Fibroblast of lung (primary cell): ENCODE measurements around the gene FLYWCH2. TPM values are rescaled to one million over a fixed set of nuclear protein-coding genes. Genes with fewer than 3 reads are reported as not detected.

ENCODE experiments used
- DNase-seq, 2 donors: peaks; one replicate each; pipeline versions ENCODE4 v3.0.0 to v3.0.0-alpha.2; 2010; ENCODE audit warnings: low read depth in 2 of 2
- H2AFZ ChIP-seq: 2 replicates; pipeline ENCODE4 v1.5.1; 2012; ENCODE audit warnings: low read length, control low read depth, inconsistent platforms
- H3K27ac ChIP-seq: 2 replicates; pipeline ENCODE4 v1.5.1; 2011; ENCODE audit warnings: low read length, control low read depth; ENCODE audit not compliant: insufficient read depth
- H3K27me3 ChIP-seq: 2 replicates; pipeline ENCODE4 v1.5.1; 2011; ENCODE audit warnings: mild to moderate bottlenecking, low read length; ENCODE audit not compliant: control insufficient read depth, insufficient read depth
- H3K36me3 ChIP-seq: 2 replicates; pipeline ENCODE4 v1.5.1; 2011; ENCODE audit warnings: low read length; ENCODE audit not compliant: control insufficient read depth, insufficient read depth
- H3K4me1 ChIP-seq: 2 replicates; pipeline ENCODE4 v1.5.1; 2011; ENCODE audit warnings: low read length; ENCODE audit not compliant: control insufficient read depth, insufficient read depth; ENCODE audit errors: extremely low read depth
- H3K4me2 ChIP-seq: 2 replicates; pipeline ENCODE4 v1.5.1; 2011; ENCODE audit warnings: low read length, control low read depth; ENCODE audit not compliant: insufficient read depth; ENCODE audit errors: extremely low read depth
- H3K4me3 ChIP-seq, 4 experiments: fragments of 200-600 bp in 1 of 4; sonication (generic) in 1 of 4; replicated peaks in 1 of 4; 2 replicates each; pipeline ENCODE4 v1.5.1; 2011 to 2016; ENCODE audit warnings: low read length in 4 of 4, low read depth in 3 of 4, mild to moderate bottlenecking in 3 of 4, control low read depth in 2 of 4, inconsistent platforms in 1 of 4, mixed read lengths in 1 of 4; ENCODE audit not compliant: insufficient read depth in 1 of 4; ENCODE audit errors: control extremely low read depth in 1 of 4
- H3K79me2 ChIP-seq: 2 replicates; pipeline ENCODE4 v1.5.1; 2012; ENCODE audit warnings: mild to moderate bottlenecking, low read length, inconsistent platforms; ENCODE audit not compliant: control insufficient read depth, insufficient read depth
- H3K9ac ChIP-seq: 2 replicates; pipeline ENCODE4 v1.5.1; 2011; ENCODE audit warnings: mild to moderate bottlenecking, low read length, control low read depth; ENCODE audit not compliant: insufficient read depth
- H3K9me3 ChIP-seq: 2 replicates; pipeline ENCODE4 v1.5.1; 2012; ENCODE audit warnings: low read depth, low read length; ENCODE audit not compliant: control insufficient read depth, insufficient read depth
- H4K20me1 ChIP-seq: 2 replicates; pipeline ENCODE4 v1.5.1; 2011; ENCODE audit warnings: low read length; ENCODE audit not compliant: control insufficient read depth, insufficient read depth; ENCODE audit errors: extremely low read depth
- EZH2 ChIP-seq: IDR thresholded peaks from 2 replicates; pipeline ENCODE4 v1.5.1; 2012; ENCODE audit warnings: low read length, control low read depth, mild to moderate bottlenecking; ENCODE audit errors: missing control alignments
- polyA plus RNA-seq, 2 donors: library from polyadenylated mRNA; depleted of rRNA in 1 of 2; stranded (reverse) in 1 of 2; unstranded in 1 of 2; fragments of >200 nt; gene quantifications; 2 replicates each; pipeline ENCODE4 v1.2.1, GENCODE V29; 2011 to 2012; ENCODE audit warnings: missing spikeins in 1 of 2
- total RNA-seq: library from RNA; depleted of rRNA; stranded (reverse); fragments of >200 nt; gene quantifications from 2 replicates; pipeline ENCODE4 v1.2.1, GENCODE V29; 2014
- TF ChIP-seq, protein P1 (sequence below), 2 donors: IDR thresholded peaks in 1 of 2; conservative IDR thresholded peaks in 1 of 2; 1 replicate in 1 of 2; 2 replicates in 1 of 2; pipeline ENCODE4 v1.5.1; 2011 to 2012; ENCODE audit warnings: low read length in 2 of 2, control low read depth in 1 of 2, inconsistent platforms in 1 of 2, low read depth in 1 of 2, mild to moderate bottlenecking in 1 of 2

The FLYWCH2 gene
- total and polyA plus RNA-seq, 2 donors (not counting 1 experiment from before 2014, with no cell fraction given): 21.2 to 55.2 TPM

DNA sequence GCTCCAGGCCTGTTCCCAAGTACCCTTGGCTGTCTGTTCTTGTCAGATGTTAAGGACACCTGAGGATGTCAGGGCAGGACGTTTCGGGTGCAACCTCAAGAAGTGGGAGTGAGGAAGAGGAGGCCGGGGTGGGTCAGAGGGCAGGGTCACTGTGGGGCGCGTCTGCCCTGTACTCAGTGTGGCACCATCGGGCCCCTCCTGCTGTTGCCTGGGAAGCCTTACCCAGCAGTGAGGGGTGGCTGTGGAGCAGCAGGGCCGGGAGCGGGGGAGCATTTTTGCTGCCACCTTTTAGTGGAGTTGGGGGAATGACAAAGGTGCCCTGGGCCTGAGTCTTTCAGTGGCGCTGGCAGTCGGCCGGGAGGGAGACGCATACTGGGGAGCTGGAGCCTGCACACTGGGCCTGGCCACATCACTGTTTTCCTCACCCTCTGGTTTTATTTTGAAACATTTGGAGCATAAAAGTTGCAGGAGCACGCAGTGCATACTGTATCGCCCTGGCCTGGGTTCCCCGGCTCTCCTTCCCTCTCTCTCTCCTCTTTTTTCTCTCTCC, 17.6 kb downstream of the FLYWCH2 start:
- H3K27ac ChIP-seq: no peak overlapping the region
- no peak overlapping the region for H3K4me3 ChIP-seq
- H4K20me1 ChIP-seq: no peaks in the 10 kb centered on the region
- no peak overlapping the region for H3K4me2 ChIP-seq
- peaks cover 9% of the 10 kb centered on the region for H3K36me3 ChIP-seq
- H2AFZ ChIP-seq: no peak overlapping the region
- no peaks in the 10 kb centered on the region for H3K79me2 ChIP-seq
- TF ChIP-seq, protein P1, sequence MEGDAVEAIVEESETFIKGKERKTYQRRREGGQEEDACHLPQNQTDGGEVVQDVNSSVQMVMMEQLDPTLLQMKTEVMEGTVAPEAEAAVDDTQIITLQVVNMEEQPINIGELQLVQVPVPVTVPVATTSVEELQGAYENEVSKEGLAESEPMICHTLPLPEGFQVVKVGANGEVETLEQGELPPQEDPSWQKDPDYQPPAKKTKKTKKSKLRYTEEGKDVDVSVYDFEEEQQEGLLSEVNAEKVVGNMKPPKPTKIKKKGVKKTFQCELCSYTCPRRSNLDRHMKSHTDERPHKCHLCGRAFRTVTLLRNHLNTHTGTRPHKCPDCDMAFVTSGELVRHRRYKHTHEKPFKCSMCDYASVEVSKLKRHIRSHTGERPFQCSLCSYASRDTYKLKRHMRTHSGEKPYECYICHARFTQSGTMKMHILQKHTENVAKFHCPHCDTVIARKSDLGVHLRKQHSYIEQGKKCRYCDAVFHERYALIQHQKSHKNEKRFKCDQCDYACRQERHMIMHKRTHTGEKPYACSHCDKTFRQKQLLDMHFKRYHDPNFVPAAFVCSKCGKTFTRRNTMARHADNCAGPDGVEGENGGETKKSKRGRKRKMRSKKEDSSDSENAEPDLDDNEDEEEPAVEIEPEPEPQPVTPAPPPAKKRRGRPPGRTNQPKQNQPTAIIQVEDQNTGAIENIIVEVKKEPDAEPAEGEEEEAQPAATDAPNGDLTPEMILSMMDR (conservative IDR thresholded peaks at IDR 0.05 in 1 of 2, IDR thresholded peaks at IDR 0.05 in 1 of 2; ENCODE audit: low read depth in 1 of 2, low read length in 2 of 2): no peak
- no peak for TF ChIP-seq EZH2
- H3K9me3 ChIP-seq: no peaks in the 10 kb centered on the region
- no peaks in the 10 kb centered on the region for H3K27me3 ChIP-seq
- DNase-seq: no peak
- peaks cover 3% of the 10 kb centered on the region for H3K4me1 ChIP-seq
- H3K9ac ChIP-seq: no peak overlapping the region

DNA sequence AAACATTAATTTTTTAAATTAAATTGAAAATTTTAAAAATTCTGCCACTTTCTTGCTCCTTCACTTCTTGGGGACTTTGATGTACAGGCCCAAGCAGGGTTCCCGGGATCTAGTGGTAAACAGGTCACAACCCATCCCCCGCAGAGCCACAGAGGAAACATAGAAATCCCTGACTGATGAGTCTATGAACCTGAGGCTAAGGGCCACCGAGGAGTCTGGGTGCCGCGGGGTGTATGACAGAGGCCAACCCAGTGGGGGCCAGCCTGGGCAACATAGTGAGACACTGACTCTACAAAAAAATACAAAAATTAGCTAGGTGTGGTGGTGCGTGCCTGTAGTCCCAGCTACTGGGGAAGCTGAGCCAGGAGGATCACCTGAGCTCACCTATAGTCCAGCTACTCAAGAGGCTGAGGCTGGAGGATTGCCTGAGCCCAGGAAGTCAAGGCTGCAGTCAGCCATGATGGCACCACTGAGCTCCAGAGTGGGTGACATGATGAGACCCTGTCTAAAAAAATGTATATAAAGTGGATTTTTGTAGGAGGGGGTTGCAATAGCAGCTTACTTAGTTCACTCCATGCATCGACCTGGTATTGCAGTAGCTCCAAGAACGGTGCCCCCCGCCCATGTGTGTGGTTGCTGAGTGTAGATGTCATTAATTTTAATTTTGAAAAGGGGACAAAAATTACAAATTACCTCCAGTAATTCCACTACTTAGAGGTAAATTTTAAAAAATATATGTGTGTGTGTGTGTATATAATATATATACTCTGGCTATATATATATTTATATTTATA, 19.5 kb downstream of the FLYWCH2 start:
- DNase-seq: no peak
- TF ChIP-seq EZH2: no peak
- TF ChIP-seq, protein P1 (conservative IDR thresholded peaks at IDR 0.05 in 1 of 2, IDR thresholded peaks at IDR 0.05 in 1 of 2; ENCODE audit: low read depth in 1 of 2, low read length in 2 of 2): no peak
- no peaks in the 10 kb centered on the region for H3K79me2 ChIP-seq
- no peak overlapping the region for H2AFZ ChIP-seq
- peaks cover 6% of the 10 kb centered on the region for H3K4me1 ChIP-seq
- H3K9me3 ChIP-seq: no peaks in the 10 kb centered on the region
- H3K27me3 ChIP-seq: no peaks in the 10 kb centered on the region
- H4K20me1 ChIP-seq: no peaks in the 10 kb centered on the region
- no peak overlapping the region for H3K4me3 ChIP-seq
- H3K9ac ChIP-seq: no peak overlapping the region
- no peak overlapping the region for H3K27ac ChIP-seq
- no peak overlapping the region for H3K4me2 ChIP-seq
- no peaks in the 10 kb centered on the region for H3K36me3 ChIP-seq

DNA sequence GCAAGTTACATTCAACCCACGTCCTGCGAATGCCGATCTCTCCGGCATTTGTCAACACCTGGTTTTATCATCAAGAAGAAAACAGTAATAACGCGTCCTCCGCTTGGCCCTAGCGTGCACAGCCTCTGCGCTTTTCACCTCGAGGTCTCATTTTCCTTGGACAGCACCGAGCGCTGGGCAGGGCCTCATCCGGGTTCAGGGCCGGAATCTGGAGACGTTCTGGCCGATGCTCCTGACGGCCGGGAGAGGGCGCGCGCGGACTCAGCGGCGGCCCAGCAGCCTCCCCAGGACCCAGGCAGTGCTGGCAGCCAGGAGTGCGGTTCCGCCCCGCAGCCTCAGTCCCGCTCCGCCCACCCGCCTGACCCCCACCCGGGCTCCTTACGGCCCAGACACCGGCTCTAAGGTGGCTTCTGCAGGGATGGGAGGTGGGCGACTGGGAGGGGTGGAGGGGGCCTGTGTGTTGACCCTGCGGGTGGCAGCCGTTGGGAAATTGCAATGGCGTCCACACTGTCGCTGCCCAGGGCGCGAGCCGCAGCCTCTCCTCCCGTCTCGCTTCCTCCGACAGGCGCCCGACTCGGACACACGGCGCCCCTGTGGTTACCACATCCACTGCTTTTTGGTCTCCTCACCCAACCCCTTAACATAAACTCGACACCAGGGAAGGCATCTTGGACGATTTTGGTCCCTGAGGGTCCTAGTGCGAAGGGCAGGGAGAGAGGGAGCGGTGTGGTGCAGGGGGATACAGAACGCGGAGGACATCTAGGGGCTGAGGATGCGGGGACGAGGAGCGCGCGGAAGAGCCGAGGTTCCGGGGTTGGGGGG, 21.3 kb downstream of the FLYWCH2 start:
- DNase-seq: peak; percentile 78 to 84
- no peak for TF ChIP-seq EZH2
- TF ChIP-seq, protein P1 (conservative IDR thresholded peaks at IDR 0.05 in 1 of 2, IDR thresholded peaks at IDR 0.05 in 1 of 2; ENCODE audit: low read depth in 1 of 2, low read length in 2 of 2): peak; percentile 60 to 78

More for the DNA sequence above, 21.3 kb downstream of the FLYWCH2 start:
- Histone ChIP-seq H3K9ac (peak overlapping the region; percentile 71), H3K27ac (peak overlapping the region; percentile 79), H3K4me1 (peaks cover 6% of the 10 kb centered on the region), H3K9me3 (no peaks in the 10 kb centered on the region), H3K27me3 (no peaks in the 10 kb centered on the region), H3K79me2 (no peaks in the 10 kb centered on the region), H2AFZ (peak overlapping the region; percentile 60), H3K36me3 (no peaks in the 10 kb centered on the region), H4K20me1 (no peaks in the 10 kb centered on the region), H3K4me3 (peak overlapping the region; percentile 74 to 78 (median 76)), H3K4me2 (peak overlapping the region; percentile 96)
